H1 (cell line): ENCODE measurements around the gene CHMP4A. TPM values are rescaled to one million over a fixed set of nuclear protein-coding genes. Genes with fewer than 3 reads are reported as not detected.

Experiments
- CREB1 ChIP-seq: IDR thresholded peaks from 2 replicates; pipeline ENCODE4 v1.6.1; 2012; ENCODE audit warnings: inconsistent platforms
- E2F6 ChIP-seq: IDR thresholded peaks from 2 replicates; pipeline ENCODE4 v1.6.1; 2012; ENCODE audit warnings: inconsistent platforms
- EGR1 ChIP-seq: IDR thresholded peaks from 2 replicates; pipeline ENCODE4 v1.6.1; 2011; ENCODE audit warnings: low read depth, low read length, borderline replicate concordance
- HDAC2 ChIP-seq, 2 experiments: fragments of 300-600 bp in 1 of 2; sonication (generic) in 1 of 2; IDR thresholded peaks; 2 replicates each; pipeline ENCODE4 v1.6.1; 2011 to 2012; ENCODE audit warnings: low read depth in 2 of 2, low read length in 2 of 2, mild to moderate bottlenecking in 2 of 2, moderate library complexity in 2 of 2, borderline replicate concordance in 1 of 2, inconsistent platforms in 1 of 2
- KDM4A ChIP-seq: IDR thresholded peaks from one replicate; pipeline ENCODE4 v1.7.1; 2012; ENCODE audit warnings: low read depth, mild to moderate bottlenecking, moderate library complexity, low read length, inconsistent platforms; ENCODE audit not compliant: severe bottlenecking
- MAX ChIP-seq: IDR thresholded peaks from 2 replicates; pipeline ENCODE4 v1.6.1; 2012; ENCODE audit warnings: inconsistent platforms
- POLR2A ChIP-seq, 2 experiments: IDR thresholded peaks; 1 replicate in 1 of 2; 2 replicates in 1 of 2; pipeline ENCODE4 v1.6.1; 2011; ENCODE audit warnings: low read depth in 2 of 2, low read length in 2 of 2, mild to moderate bottlenecking in 2 of 2; ENCODE audit errors: control extremely low read depth in 1 of 2
- SIRT6 ChIP-seq: IDR thresholded peaks from one replicate; pipeline ENCODE4 v1.7.1; 2012; ENCODE audit warnings: low read length, inconsistent platforms
- TBP ChIP-seq: IDR thresholded peaks from 2 replicates; pipeline ENCODE4 v1.6.1; 2011; ENCODE audit warnings: low read depth, low read length, improper control_type of control experiment
- polyA plus RNA-seq, 7 experiments: library from polyadenylated mRNA; depleted of rRNA in 3 of 7; stranded (reverse) in 5 of 7; unstranded in 2 of 7; fragments of >200 nt in 5 of 7; fragments of 200-250 nt in 2 of 7; gene quantifications; 1 replicate in 5 of 7; 2 replicates in 1 of 7; 4 replicates in 1 of 7; pipeline versions ENCODE4 v1.2.1 to v1.2.3, GENCODE V29; 2011 to 2013; ENCODE audit warnings: missing spikeins in 2 of 7, mixed read lengths in 2 of 7
- total RNA-seq: library from RNA; stranded (reverse); fragmentation: NEBNext Ultra II Directional; extraction: Animal tissue kit (Norgen Biotek cat#: 25700); gene quantifications from 2 replicates; pipeline ENCODE4 v1.2.1, GENCODE V29; 2021
- TF ChIP-seq, protein P1 (sequence below): IDR thresholded peaks from 2 replicates; pipeline ENCODE4 v1.6.1; 2012; ENCODE audit warnings: low read length, inconsistent platforms

Gene CHMP4A
- total and polyA plus RNA-seq, 2 of the 8 experiments (the other 6 are each of a cell fraction or from before 2014, with no cell fraction given) = 32.9 to 37.6 TPM

DNA sequence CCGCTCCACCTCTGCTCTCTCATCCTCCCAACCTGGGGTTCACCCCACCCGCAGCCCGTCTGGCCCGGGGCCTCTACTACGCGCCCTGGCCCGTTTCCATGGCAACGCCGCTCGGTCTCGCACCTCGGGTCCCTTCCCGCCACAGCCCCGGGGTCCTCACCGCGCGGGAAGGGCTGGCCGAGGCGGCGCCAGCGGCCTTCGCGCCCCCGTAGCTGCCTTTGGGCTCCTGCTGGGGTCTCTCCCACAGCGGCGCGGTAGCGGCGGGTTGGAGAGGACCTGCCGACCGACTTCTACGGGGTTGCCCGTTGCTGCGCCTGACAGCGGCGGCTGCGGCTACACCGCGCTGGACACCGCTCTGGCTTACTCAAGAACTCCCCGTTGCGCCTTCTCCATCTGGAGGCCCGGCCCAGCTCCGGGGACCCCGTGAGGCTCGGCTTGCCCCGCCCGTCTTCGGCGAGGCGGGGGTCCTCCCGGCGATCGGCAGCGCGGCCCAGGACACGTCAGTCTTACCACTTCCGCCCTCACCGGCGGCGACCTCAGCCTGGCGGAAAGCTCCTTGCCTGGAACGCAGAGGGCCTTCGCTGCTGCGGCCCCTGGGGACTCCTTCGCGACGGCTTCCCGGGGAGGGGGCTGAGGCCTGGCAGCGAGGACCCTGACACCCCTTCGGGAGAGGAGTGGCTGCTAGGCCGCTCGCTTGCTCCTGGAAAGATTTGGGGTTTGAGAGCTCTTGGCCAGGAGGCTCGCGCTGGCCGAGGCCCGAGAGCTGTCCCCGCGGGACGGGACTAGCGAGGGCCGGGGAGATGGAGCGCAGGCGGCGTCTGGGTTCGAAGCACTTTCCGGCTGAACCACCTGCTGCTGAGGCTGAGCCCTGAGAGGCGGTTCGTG is 17.9 kb downstream of the CHMP4A start, which contains the start of gene TM9SF1 (continued):
- no peak for TF ChIP-seq SIRT6
- no peak; a peak in 1 of 4 replicates for TF ChIP-seq HDAC2 (IDR thresholded peaks at IDR 0.05; ENCODE audit: borderline replicate concordance in 1 of 2, low read depth in 2 of 2, low read length in 2 of 2)
- TF ChIP-seq POLR2A (IDR thresholded peaks at IDR 0.05; ENCODE audit: control extremely low read depth in 1 of 2, low read depth in 2 of 2, low read length in 2 of 2) = peak; percentile 7 to 61; a peak in 2 of 3 replicates
- peak; percentile 100 for TF ChIP-seq E2F6
- peak; percentile 35 for TF ChIP-seq KDM4A
- peak; percentile 99 for TF ChIP-seq MAX
- TF ChIP-seq EGR1 = no peak
- TF ChIP-seq, protein P1, sequence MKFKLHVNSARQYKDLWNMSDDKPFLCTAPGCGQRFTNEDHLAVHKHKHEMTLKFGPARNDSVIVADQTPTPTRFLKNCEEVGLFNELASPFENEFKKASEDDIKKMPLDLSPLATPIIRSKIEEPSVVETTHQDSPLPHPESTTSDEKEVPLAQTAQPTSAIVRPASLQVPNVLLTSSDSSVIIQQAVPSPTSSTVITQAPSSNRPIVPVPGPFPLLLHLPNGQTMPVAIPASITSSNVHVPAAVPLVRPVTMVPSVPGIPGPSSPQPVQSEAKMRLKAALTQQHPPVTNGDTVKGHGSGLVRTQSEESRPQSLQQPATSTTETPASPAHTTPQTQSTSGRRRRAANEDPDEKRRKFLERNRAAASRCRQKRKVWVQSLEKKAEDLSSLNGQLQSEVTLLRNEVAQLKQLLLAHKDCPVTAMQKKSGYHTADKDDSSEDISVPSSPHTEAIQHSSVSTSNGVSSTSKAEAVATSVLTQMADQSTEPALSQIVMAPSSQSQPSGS = no peak
- TF ChIP-seq CREB1 = peak; percentile 81
- TF ChIP-seq TBP = peak; percentile 63; the same call in 1 of the 2 replicates
